HEK293 (cell line): ENCODE data around the gene RBP2.

Source experiments
- CTCF ChIA-PET: fragments of 350-600 bp; formaldehyde crosslinking; extraction: SDS; loops from one replicate; lab custom pipeline; 2021; ENCODE audit warnings: antibody characterized with exemption; lab: Yijun Ruan, JAX
- POLR2A ChIA-PET: fragments of 300-600 bp; formaldehyde crosslinking; extraction: SDS; loops from one replicate; lab custom pipeline; 2020; ENCODE audit warnings: antibody characterized with exemption, inconsistent platforms; lab: Yijun Ruan, JAX
- H3K27ac ChIP-seq: fragments of 200-500 bp; sonication (Bioruptor generic); 2 replicates; pipeline ENCODE4 v1.5.1; 2014; ENCODE audit warnings: low read depth, low read length, control low read depth, inconsistent platforms; ENCODE audit errors: extremely low read depth
- H3K36me3 ChIP-seq, 2 experiments: fragments of 200-500 bp in 1 of 2; sonication (Bioruptor generic) in 1 of 2; 1 replicate in 1 of 2; 2 replicates in 1 of 2; pipeline ENCODE4 v1.5.1; 2014 to 2017; ENCODE audit warnings: inconsistent platforms in 2 of 2, low read length in 2 of 2; ENCODE audit not compliant: control insufficient read depth in 2 of 2, insufficient read depth in 1 of 2
- H3K4me1 ChIP-seq: fragments of 200-500 bp; sonication (Bioruptor generic); 2 replicates; pipeline ENCODE4 v1.5.1; 2014; ENCODE audit warnings: mild to moderate bottlenecking, low read length, inconsistent platforms; ENCODE audit not compliant: control insufficient read depth, insufficient read depth
- H3K4me3 ChIP-seq: 2 replicates; pipeline ENCODE4 v1.5.1; 2011; ENCODE audit warnings: low read depth, mild to moderate bottlenecking, control low read depth, low read length, moderate library complexity
- H3K9me3 ChIP-seq: fragments of 200-500 bp; sonication (Bioruptor generic); 2 replicates; pipeline ENCODE4 v1.5.1; 2014; ENCODE audit warnings: low read depth, low read length, inconsistent platforms; ENCODE audit not compliant: control insufficient read depth, insufficient read depth
- ATF2 ChIP-seq: fragments of 450-650 bp; formaldehyde crosslinking; IDR thresholded peaks from 2 replicates; pipeline ENCODE4 v1.5.1; 2016; ENCODE audit warnings: missing biosample characterization, missing genetic modification characterization, low read depth
- BCL11B ChIP-seq: fragments of 450-650 bp; formaldehyde crosslinking; IDR thresholded peaks from 2 replicates; pipeline ENCODE4 v1.5.1; 2016; ENCODE audit warnings: low read depth, missing biosample characterization, missing genetic modification characterization
- FEZF1 ChIP-seq: fragments of 450-650 bp; formaldehyde crosslinking; IDR thresholded peaks from 2 replicates; pipeline ENCODE4 v1.5.1; 2016; ENCODE audit warnings: missing biosample characterization, missing genetic modification characterization
- GLI4 ChIP-seq: fragments of 450-650 bp; formaldehyde crosslinking; IDR thresholded peaks from 2 replicates; pipeline ENCODE4 v1.5.1; 2016; ENCODE audit warnings: missing biosample characterization, missing genetic modification characterization
- GLIS2 ChIP-seq: fragments of 450-650 bp; formaldehyde crosslinking; IDR thresholded peaks from 2 replicates; pipeline ENCODE4 v1.5.1; 2016; ENCODE audit warnings: missing biosample characterization, missing genetic modification characterization
- KLF16 ChIP-seq: fragments of 450-650 bp; formaldehyde crosslinking; IDR thresholded peaks from 2 replicates; pipeline ENCODE4 v1.5.1; 2017; ENCODE audit warnings: missing biosample characterization, missing genetic modification characterization
- PBX3 ChIP-seq: sonication (generic); formaldehyde crosslinking; IDR thresholded peaks from 2 replicates; pipeline ENCODE4 v1.8.1; 2022; ENCODE audit warnings: mild to moderate bottlenecking, moderate library complexity, missing genetic modification reagents
- SETDB1 ChIP-seq: IDR thresholded peaks from one replicate; pipeline ENCODE4 v1.6.1; 2017; ENCODE audit warnings: mild to moderate bottlenecking, low read length, moderate library complexity, mixed read lengths; ENCODE audit not compliant: insufficient read length
- SP2 ChIP-seq: fragments of 450-650 bp; formaldehyde crosslinking; IDR thresholded peaks from 2 replicates; pipeline ENCODE4 v1.5.1; 2016; ENCODE audit warnings: missing biosample characterization, missing genetic modification characterization
- ZBTB44 ChIP-seq: fragments of 450-650 bp; IDR thresholded peaks from 2 replicates; pipeline ENCODE4 v1.5.1; 2018; ENCODE audit warnings: missing biosample characterization, mild to moderate bottlenecking, missing genetic modification characterization
- ZNF10 ChIP-seq: fragments of 450-650 bp; formaldehyde crosslinking; IDR thresholded peaks from 2 replicates; pipeline ENCODE4 v1.5.1; 2017; ENCODE audit warnings: missing biosample characterization, missing genetic modification characterization
- ZNF248 ChIP-seq: fragments of 450-650 bp; formaldehyde crosslinking; IDR thresholded peaks from 2 replicates; pipeline ENCODE4 v1.5.1; 2017; ENCODE audit warnings: missing biosample characterization, missing genetic modification characterization
- ZNF280C ChIP-seq: fragments of 450-650 bp; formaldehyde crosslinking; IDR thresholded peaks from 2 replicates; pipeline ENCODE4 v1.5.1; 2016; ENCODE audit warnings: missing biosample characterization, missing genetic modification characterization
- ZNF350 ChIP-seq: fragments of 450-650 bp; formaldehyde crosslinking; IDR thresholded peaks from 2 replicates; pipeline ENCODE4 v1.5.0; 2017; ENCODE audit warnings: missing biosample characterization, mild to moderate bottlenecking, missing genetic modification characterization
- ZNF394 ChIP-seq: fragments of 450-650 bp; formaldehyde crosslinking; IDR thresholded peaks from 2 replicates; pipeline ENCODE4 v1.5.1; 2016; ENCODE audit warnings: missing biosample characterization, missing genetic modification characterization, mild to moderate bottlenecking, moderate library complexity, borderline replicate concordance
- ZNF416 ChIP-seq: fragments of 450-650 bp; formaldehyde crosslinking; IDR thresholded peaks from 2 replicates; pipeline ENCODE4 v1.5.1; 2016; ENCODE audit warnings: missing biosample characterization, missing genetic modification characterization
- ZNF560 ChIP-seq: fragments of 450-650 bp; formaldehyde crosslinking; IDR thresholded peaks from 2 replicates; pipeline ENCODE4 v1.5.1; 2017; ENCODE audit warnings: missing biosample characterization, missing genetic modification characterization, borderline replicate concordance
- ZNF692 ChIP-seq: fragments of 450-650 bp; formaldehyde crosslinking; IDR thresholded peaks from 2 replicates; pipeline ENCODE4 v1.5.1; 2016; ENCODE audit warnings: missing biosample characterization, missing genetic modification characterization
- ZNF785 ChIP-seq: fragments of 450-650 bp; formaldehyde crosslinking; IDR thresholded peaks from 2 replicates; pipeline ENCODE4 v1.5.1; 2016; ENCODE audit warnings: missing biosample characterization, missing genetic modification characterization
- ZNF792 ChIP-seq: fragments of 450-650 bp; formaldehyde crosslinking; IDR thresholded peaks from 2 replicates; pipeline ENCODE4 v1.5.1; 2016; ENCODE audit warnings: missing biosample characterization, missing genetic modification characterization

Gene RBP2

GRCh38 chr3:139517321-139518065 lies 41.2 kb upstream of the RBP2 start:
- Histone ChIP-seq H3K4me3 (no peak overlapping the region), H3K9me3 (no peaks in the 10 kb centered on the region), H3K36me3 (no peaks in the 10 kb centered on the region), H3K4me1 (no peaks in the 10 kb centered on the region), H3K27ac (no peak overlapping the region)
- ChIA-PET CTCF (interaction anchor here (0.6 to 0.9 kb wide), 5 partner anchors 9 to 60 kb away, joined by 3 to 5 read pairs (median 3); no protein-coding TSS in a partner anchor), POLR2A (no interaction called here)
- TF ChIP-seq ATF2 (tag by site-specific recombination) (no peak), ZNF10 (tag by site-specific recombination) (no peak), ZNF248 (tag by site-specific recombination) (no peak), ZNF416 (no peak), KLF16 (tag by site-specific recombination) (no peak), ZBTB44 (no peak), ZNF785 (tag by site-specific recombination) (no peak), GLI4 (no peak), ZNF350 (tag by site-specific recombination) (no peak), SP2 (tag by site-specific recombination) (no peak), ZNF692 (tag by site-specific recombination) (no peak), FEZF1 (tag by site-specific recombination) (no peak), GLIS2 (tag by site-specific recombination) (no peak), ZNF792 (no peak)

- Histone ChIP-seq H3K9me3 (no peaks in the 10 kb centered on the region), H3K4me3 (no peak overlapping the region)
- TF ChIP-seq ZNF560 (tag by site-specific recombination) (no peak), SETDB1 (no peak), BCL11B (tag by site-specific recombination) (no peak), ZNF394 (no peak), PBX3 (no peak), ZNF280C (tag by site-specific recombination) (no peak)
- TF ChIP-seq, all 188 proteins: peak for 0
- Histone ChIP-seq H3K4me1 (no peaks in the 10 kb centered on the region), H3K27ac (no peak overlapping the region), H3K36me3 (no peaks in the 10 kb centered on the region)
- ChIA-PET CTCF (no interaction called here), POLR2A (no interaction called here)
Observed at GRCh38 chr3:139514741-139515140, 38.4 kb upstream of the RBP2 start.
